IPS-20b (cell line): ENCODE measurements around the gene ELAPOR1.

Source experiments
- H3K27ac ChIP-seq: one replicate; pipeline ENCODE4 v1.5.1; 2013; ENCODE audit warnings: low read length
- H3K27me3 ChIP-seq: 2 replicates; pipeline ENCODE4 v1.6.1; 2013; ENCODE audit warnings: mild to moderate bottlenecking, low read length, inconsistent platforms; ENCODE audit not compliant: insufficient read depth
- H3K36me3 ChIP-seq: 2 replicates; pipeline ENCODE4 v1.6.1; 2013; ENCODE audit warnings: low read depth, mild to moderate bottlenecking, inconsistent platforms, low read length, moderate library complexity; ENCODE audit not compliant: insufficient read depth
- H3K4me1 ChIP-seq: 2 replicates; pipeline ENCODE4 v1.6.1; 2013; ENCODE audit warnings: mild to moderate bottlenecking, control low read depth, inconsistent platforms, low read length, moderate library complexity; ENCODE audit not compliant: insufficient read depth
- H3K4me3 ChIP-seq: 2 replicates; pipeline ENCODE4 v1.5.1; 2013; ENCODE audit warnings: mild to moderate bottlenecking, low read length, inconsistent platforms
- H3K9ac ChIP-seq: 2 replicates; pipeline ENCODE4 v1.6.1; 2013; ENCODE audit warnings: low read depth, mild to moderate bottlenecking, inconsistent platforms, low read length, moderate library complexity
- H3K9me3 ChIP-seq: 2 replicates; pipeline ENCODE4 v1.6.1; 2013; ENCODE audit warnings: mild to moderate bottlenecking, low read depth, low read length, inconsistent platforms; ENCODE audit not compliant: insufficient read depth

Gene ELAPOR1

DNA sequence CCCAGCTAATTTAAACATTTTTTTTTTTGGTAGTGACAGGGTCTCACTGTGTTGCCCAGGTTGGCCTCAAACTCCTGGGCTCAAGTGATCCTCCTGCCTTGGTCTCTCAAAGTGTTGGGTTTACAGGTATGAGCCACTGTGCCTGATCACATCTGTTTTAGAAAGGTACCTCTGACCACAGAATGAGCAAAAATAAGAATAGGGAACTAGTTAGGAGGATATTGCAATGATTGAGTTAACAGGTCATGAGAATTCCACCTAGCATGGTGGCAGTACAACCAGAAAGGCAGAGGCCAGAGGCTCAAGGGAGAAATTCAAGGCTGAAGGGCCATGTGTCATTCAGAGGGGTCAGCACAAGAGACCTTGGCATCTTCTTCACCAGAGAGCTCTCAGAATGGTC lies 49.6 kb downstream of the ELAPOR1 start:
- no peaks in the 10 kb centered on the region for H3K9me3 ChIP-seq
- H3K4me3 ChIP-seq, result no peak overlapping the region
- H3K9ac ChIP-seq, result no peak overlapping the region
- peaks cover 6% of the 10 kb centered on the region; the same call in 1 of the 2 replicates for H3K4me1 ChIP-seq
- H3K27me3 ChIP-seq, result no peaks in the 10 kb centered on the region
- no peaks in the 10 kb centered on the region for H3K36me3 ChIP-seq
- H3K27ac ChIP-seq, result no peak overlapping the region
